ENCODE measurements around the gene SMARCD2.
"Not testable (repeated sequence)": the region's sequence is repeated elsewhere in the genome, so short reads cannot be mapped to it uniquely, and the experiment has no call there.

The SMARCD2 gene

DNA sequence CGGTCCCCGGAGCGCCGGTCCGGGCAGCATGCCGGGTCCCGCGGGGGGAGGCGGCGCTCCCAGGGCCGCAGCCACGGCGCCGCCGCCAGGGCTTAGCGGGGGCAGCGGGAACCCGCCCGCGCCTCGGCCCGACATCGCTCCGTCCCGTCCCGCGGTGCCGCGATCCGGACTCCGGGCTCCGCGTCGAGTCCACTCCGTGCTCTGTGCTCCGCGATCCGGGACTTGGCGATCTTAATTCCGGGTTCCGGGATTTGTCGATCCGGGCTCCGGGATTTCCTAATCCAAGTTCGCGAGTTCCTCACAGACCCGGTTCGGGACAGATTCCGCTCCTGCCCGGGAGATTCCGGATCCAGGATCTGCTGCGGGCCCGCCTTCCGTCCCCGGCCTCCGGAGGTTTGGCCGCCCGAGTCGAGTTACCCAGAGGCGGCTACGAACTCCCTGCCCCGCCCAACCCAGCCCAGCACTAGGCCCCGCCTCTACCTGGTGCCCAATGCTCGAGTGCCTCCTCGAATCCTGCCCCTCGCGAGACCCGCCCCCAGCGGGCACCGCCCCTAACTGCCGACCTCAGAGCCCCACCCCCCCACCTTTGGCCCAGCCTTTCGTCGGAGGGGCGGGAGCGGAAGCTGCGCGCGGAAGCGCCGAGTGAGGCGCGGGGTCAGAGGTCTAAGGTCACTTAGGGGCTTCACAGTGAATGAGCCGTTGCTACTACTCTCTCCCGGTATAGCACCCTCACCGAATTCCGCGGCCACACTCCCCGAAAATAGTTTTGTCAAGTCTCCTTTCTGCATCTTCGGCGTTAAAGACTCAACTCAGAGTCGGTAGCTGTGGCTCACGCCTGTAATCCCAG is at the start of gene SMARCD2:
TSS of gene SMARCD2 (minus strand) at position 146 of the 847 bp plus-strand sequence. CDS start at position 135, 11 bp downstream.
- peak; percentile 99 for DNase-seq

DNA sequence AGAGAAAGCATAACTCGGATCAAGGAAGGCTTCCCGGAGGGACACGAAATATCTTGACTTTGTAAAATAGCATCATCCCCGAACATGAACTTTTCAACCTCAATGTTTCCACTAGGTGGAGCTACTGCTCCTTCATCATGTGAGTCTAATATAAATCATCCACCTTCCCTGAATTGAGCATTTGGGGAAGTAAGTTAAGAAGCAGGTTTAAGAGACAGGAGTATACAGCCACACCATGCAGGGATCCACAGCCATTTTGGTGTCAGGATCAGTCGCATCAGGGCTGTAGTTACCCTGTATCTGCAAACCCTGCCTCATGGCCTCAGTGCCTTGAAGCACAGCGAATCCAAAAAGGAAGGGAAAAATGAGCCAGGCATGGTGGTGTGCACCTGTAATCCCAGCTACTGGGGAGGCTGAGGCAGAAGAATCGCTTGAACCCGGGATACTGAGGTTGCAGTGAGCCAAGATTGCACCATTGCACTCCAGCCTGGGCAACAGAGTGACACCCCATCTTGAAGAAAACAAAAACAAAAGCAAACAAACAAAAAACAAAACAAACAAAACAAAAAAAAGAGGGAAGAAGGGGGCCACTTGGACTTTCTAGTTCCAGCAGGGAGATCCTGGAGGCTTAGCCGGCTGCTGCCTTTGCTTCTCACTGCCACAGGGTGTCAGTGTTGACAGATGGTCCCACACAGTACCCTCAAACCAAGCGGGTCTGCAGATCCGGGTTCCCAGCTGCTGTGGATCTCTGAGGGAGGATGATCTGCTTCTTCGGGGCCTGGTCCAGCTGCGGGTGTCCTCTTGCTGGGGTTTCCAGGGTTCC is 46.8 kb upstream of the SMARCD2 start:
- peak in 1 of 2 experiments; percentile 29 for DNase-seq

DNA sequence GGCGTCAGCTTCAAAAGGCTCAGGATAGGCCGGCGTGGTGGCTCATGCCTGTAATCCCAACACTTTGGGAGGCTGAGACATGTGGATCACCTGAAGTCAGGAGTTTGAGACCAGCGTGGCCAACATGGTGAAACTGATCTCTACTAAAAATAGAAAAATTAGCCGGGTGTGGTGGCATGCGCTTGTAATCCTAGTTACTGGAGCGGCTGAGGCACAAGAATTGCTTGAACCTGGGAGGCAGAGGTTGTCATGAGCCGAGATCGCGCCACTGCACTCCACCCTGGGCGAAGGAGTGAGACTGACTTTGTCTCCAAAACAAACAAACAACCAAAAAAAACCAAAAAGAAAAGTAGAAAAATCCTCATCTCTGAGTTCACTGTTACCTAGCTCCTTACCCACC is 42.6 kb upstream of the SMARCD2 start:
- not testable (repeated sequence) for DNase-seq

DNA sequence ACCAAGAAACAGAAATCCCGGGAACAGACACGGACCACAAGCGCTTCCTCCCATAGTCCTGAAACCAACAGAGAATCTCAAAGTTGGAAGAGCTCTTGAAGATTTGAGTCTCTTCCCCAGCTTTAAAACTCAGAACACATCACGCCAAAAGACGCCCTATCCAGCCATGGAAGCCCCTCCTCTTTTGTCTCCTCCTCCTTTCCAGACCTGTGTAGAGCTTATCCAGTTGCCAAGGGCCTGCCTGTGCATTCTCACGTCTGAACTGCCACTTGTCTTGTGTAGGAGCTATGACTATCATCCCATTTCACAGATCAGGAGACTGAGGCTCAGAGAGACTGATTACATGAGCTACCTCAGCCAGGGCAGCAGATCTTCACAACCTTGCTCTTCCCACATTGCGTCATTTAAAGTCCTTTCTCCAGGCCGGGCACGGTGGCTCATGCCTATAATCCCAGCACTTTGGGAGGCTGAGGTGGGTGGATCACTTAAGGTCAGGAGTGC is 40.2 kb upstream of the SMARCD2 start:
- not testable (repeated sequence) for DNase-seq

DNA sequence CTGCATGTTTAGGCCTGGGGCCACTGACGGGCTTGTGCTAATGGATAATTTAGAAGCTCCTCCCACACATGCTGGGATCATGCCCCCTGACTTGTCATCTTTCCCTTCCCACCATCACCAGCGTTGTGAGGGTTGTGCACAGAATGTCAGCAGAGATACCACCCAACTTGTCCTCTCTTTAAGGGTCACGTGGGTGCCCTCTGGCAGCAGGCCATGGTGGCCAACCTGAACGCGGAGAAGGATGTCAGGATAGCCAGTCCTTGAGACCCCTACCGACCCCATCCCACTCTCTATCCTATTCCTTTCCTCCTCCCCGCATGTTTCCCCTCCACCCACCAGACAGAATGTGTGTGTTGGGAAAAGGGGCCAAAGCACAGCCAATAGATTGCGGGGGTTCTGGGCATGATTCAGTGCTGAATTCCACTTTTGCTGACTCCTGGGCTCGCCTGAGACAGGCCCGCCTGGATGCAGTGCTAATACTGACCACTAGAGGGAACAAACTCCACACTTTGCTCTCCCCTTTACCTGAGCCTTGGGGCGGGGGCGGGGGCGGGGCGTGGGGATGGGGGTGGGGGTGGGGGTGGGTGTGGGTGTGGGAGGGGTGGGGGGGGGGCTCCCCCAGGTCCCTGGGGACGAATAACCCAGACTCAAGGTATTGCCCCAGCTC is 39.6 kb upstream of the SMARCD2 start, which contains the start of gene GH2:
TSS of gene GH2 (minus strand) at position 10 of the 667 bp plus-strand sequence. CDS start 143 bp downstream, outside the sequence.
- peak in 1 of 2 experiments; percentile 34 for DNase-seq

DNA sequence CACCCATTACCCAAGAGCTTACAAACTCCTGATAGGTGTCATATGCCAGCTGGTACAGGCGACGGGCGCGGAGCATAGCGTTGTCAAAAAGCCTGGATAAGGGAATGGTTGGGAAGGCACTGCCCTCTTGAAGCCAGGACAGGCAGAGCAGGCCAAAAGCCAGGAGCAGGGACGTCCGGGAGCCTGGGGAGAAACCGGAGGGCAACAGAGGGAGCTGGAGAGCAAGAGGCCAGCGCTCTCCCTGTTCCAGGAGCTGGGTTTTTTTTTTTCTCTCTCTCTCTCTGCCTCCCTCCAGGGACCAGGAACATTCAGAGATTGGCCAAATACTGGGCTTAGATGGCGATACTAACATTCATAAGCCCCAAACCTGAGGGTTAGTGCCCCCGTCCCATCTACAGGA is 38.9 kb upstream of the SMARCD2 start:
- not testable (repeated sequence) for DNase-seq

DNA sequence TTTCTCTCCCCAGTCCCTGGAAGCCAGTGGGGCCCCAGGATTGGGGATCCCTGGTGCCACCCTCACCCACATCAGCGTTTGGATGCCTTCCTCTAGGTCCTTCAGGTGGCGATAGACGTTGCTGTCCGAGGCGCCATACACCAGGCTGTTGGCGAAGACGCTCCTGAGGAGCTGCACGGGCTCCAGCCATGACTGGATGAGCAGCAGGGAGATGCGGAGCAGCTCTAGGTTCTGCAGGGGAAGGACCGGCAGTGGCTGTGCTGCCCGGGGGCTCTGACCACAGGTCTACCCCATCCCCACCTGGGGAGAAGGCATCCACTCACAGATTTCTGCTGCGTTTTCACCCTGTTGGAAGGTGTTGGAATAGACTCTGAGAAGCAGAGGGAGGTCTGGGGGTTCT is 38.2 kb upstream of the SMARCD2 start:
- DNase-seq = no peak

DNA sequence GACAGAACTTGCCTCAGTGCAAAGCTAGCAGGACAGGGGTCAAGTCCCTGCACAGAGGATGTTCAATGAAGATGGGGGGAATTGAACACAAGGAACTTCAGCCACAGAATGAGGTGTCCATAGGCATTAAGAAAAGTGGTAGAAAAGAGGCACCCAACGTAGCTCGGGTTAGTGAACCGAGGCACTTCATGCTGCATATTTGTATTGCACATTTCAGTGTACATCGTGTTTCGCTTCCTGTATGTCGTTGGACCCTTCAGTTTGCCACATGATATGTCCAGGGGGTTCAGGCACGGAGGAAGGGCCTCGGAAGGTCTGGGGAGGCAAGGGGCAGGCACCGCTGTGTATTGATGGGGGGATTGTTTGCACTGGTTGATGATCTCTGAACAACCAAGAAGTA is 35.9 kb upstream of the SMARCD2 start:
- DNase-seq = not testable (repeated sequence)

DNA sequence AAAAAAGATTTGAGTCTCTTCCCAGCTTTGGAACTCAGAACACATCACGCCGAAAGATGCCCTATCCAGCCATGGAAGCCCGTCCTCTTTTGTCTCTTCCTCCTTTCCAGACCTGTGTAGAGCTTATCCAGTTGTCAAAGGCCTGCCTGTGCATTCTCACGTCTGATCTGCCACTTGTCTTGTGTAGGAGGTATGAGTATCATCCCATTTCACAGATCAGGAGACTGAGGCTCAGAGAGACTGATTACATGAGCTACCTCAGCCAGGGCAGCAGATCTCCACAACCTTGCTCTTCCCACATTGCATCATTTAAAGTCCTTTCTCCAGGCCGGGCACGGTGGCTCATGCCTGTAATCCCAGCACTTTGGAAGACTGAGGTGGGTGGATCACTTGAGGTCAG is 32.2 kb upstream of the SMARCD2 start:
- DNase-seq = not testable (repeated sequence)

DNA sequence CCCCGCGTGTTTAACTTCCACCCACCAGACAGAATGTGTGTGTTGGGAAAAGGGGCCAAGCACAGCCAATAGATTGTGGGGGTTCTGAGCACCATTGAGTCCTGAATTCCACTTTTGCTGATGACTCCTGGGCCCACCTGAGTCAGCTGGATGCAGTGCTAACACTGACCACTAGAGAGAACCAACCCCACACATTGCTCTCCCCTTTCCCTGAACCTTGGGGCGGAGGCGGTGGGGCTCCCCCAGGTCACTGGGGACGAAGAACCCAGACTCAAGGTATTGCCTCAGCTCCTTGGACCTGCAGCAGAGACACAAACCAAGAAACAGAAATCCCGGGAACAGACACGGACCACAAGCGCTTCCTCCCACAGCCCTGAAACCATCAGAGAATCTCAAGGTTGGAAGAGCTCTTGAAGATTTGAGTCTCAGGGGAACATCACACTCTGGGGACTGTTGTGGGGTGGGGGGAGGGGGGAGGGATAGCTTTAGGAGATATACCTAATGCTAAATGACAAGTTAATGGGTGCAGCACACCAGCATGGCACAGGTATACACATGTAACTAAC is 31.7 kb upstream of the SMARCD2 start:
- DNase-seq = not testable (repeated sequence)

DNA sequence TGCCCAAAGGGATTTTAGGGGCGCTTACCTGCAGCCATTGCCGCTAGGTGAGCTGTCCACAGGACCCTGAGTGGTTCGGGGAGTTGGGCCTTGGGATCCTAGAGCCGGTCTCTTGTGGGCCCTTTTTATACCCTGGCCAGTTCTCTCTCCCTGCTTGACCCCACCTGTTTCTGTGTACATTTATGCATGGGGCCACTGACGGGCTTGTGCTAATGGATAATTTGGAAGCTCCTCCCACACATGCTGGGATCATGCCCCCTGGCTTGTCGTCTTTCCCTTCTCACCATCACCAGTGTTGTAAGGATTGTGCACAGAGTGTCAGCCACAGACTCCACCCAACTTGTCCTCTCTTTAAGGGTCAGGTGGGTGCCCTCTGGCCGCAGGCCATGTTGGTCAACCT is 31.1 kb upstream of the SMARCD2 start, which contains the start of gene CSH2:
TSS of gene CSH2 (minus strand) at position 101 of the 400 bp plus-strand sequence. CDS start at position 38, 63 bp downstream.
- not testable (repeated sequence) for DNase-seq

DNA sequence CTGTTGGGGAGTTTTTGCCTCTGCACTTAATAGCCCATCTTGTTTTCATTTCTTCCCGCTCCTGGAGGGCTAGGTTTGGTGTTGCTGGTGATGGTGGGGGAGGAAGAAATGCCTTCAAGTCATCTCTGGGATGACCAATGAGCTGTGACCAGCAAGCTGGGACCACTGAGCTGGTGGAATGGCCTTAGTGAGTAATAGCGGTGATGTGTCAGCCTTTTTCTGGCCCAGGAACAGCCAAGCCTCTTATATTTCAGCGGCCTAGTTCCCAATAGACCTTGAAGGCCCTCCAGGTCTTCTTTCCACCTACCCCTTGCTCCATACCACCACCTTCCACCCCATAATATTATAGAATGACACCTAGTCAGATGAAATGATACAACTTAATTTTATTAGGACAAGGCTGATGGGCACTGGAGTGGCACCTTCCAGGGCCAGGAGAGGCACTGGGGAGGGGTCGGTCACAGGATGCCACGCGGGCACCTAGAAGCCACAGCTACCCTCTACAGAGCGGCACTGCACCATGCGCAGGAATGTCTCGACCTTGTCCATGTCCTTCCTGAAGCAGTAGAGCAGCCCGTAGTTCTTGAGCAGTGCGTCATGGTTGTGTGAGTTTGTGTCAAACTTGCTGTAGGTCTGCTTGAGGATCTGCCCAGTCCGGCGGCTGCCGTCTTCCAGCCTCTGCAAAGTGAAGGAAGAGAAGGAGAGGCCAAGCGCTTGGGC is 29.3 kb upstream of the SMARCD2 start:
- not testable (repeated sequence) for DNase-seq

DNA sequence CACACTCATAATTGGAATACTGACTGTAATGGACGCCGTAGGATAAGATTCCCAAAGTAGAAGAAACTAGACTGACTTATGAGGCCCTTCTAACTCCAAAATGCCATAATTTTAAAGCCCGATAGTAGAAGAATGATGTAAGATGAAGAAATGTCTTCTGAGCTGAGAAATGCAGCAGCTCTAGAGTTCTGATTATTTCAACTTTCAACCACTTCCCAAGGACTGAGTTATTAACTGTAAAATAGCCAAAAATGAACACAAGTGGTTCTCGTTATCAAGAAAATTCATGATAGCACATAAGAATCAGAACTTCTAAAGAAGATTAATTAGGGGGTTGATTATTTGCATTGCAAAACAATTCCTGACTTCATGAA is 27.8 kb upstream of the SMARCD2 start:
- not testable (repeated sequence) for DNase-seq

DNA sequence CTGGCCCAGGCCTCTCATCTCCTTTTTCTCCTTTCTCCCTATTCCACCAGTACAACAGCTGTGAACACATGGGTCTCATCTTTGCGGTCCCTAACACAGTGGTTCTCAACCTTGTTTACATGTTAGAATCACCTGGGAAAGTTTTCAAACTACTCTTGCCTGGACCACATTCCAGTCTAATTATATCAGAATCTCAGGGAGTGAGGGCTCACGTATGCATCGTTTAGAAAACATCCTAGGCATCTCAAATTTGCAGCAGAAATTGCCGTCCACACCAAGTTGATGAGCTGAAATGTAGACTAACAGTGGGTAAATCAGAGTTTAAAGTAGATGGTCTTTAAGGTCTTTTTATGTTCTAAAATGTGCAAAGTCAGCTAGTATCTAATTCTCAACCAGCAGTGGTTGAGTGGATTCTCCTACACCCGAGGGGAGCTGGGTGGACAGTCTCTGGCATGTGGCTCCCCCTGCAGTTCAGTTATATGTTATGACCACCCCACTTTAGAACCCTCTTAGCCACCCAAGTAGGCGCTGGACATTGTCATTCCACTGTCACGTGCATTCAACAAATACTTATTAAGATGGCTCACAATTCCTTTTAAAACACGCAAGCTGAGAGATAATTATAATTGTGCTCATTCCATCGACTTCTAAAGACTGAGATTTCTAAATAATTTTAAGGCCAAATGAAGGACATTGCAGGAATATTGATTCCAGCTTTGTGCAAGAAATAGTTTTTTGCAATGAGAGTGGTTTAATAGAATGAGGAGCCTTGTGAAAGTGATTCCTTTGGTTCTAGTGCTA is 27.2 kb upstream of the SMARCD2 start:
- not testable (repeated sequence) for DNase-seq

DNA sequence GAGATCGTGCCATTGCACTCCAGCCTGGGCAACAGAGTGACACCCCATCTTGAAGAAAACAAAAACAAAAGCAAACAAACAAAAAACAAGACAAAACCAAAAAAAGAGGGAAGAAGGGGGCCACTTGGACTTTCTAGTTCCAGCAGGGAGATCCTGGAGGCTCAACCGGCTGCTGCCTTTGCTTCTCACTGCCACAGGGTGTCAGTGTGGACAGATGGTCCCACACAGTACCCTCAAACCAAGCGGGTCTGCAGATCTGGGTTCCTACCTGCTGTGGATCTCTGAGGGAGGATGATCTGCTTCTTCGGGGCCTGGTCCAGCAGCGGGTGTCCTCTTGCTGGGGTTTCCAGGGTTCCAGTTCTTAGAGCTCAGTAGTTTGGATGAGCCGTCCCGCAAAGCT is 24.1 kb upstream of the SMARCD2 start:
- not testable (repeated sequence) for DNase-seq

DNA sequence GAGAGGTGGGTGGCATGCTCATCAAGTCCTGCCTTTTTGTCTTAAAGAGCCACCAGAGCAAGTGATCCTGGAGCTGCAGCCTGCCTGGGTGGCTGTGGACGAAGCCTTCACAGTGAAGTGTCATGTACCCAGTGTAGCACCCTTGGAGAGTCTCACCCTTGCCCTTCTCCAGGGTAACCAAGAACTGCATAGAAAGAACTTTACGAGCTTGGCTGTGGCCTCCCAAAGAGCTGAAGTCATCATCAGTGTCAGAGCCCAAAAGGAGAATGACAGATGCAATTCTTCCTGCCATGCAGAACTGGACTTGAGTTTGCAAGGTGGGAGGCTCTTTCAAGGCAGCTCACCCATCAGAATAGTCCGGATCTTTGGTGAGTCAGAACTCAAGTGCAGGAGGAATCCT is 16.8 kb upstream of the SMARCD2 start:
- no peak for DNase-seq

DNA sequence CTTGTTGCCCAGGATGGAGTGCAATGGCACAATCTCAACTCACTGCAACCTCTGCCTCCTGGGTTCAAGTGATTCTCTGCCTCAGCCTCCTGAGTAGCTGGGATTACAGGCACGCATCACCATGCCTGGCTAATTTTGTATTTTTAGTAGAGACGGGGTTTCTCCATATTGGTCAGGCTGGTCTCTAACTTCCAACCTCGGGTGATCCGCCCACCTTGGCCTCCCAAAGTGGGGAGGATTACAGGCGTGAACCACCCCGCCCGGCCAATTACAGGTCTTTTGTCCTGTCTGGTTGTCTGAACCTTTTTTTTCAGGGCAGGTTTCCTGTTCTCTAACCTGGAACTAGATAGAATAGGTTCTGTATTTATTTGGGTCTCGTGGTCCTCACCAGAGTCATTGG is 13.9 kb upstream of the SMARCD2 start:
- not testable (repeated sequence) for DNase-seq

DNA sequence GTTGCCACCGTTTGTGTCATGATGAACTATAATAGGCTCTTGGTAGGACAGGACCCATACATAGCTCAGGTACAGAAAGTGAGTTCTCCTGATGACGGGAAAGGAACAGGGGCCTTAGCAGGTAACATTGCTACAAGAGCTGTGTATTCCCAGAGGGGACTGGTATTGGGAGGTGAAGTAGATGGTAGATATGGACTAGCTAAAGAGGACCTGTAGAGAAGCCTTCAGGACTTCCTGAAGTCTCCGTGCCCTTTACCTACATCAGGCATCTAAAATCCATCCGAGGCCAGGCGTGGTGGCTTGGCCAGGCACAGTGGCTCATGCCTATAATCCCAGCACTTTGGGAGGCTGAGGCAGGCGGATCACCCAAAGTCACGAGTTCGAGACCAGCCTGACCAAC is 12.7 kb upstream of the SMARCD2 start:
- DNase-seq = no peak

DNA sequence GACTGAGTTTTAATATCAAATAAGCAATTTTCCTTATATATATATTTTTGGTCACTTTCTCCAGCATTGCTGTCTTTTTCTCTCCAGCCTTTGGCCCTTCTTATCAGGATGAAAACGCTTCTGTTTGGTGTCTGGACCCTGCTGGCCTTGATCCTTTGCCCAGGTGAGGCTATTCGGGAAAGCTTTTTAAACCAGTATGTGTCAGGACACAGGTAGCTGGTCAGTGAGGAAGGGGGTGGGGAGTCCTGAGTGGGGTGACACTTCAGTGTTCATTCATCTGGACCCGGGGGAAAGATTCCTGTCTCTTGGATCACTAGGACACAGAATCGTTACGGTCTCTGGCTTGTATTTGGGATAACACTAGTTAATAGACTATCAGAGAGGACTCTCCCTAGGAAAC is 12.2 kb upstream of the SMARCD2 start:
- no peak for DNase-seq

DNA sequence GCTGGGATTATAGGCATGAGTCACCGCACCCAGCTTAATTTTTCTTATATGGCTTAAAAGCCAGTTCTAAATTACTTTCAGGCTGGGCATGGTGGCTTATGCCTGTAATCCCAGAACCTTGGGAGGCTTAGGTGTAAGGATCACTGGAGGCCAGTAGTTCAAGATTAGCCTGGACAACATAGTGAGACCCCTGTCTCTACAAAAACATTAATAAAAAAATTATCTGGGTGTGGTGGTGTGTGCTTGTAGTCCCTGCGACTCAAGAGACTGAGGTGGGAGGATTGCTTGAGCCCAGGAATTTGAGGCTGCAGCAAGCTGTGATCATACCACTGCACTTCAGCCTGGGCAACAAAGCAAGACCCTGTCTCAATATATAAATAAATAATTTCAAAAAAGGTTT is 10.8 kb upstream of the SMARCD2 start:
- no peak for DNase-seq

DNA sequence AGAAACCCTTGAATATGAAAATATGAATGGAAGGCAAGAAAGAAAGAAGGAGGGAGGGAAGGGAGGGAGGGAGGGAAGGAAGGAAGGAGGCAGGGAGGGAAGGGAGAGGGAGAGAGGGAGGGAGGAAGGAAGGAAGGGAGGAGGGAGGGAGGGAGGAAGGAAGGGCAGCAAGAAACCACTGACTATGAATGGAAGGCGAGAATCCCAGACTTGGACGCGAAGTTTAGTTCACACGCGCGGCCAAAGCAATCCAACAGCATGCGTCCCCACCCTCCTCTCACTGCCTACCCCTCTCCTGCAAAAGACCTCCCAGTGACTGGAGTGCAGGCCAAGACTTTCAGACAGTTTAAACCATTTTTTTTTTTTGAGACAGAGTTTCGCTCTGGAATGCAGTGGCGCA is 7.9 kb upstream of the SMARCD2 start:
- no peak for DNase-seq

All from NCI-H1930 (cell line).